HCT116 (cell line): ENCODE results near the gene MAP2K5. TPM values are rescaled to one million over a fixed set of nuclear protein-coding genes. Genes with fewer than 3 reads are reported as not detected.

Source experiments
- ATAC-seq: fragments of 200-7000 bp; cut with Tn5 transposase; 2 replicates; pipeline ENCODE4 v1.9.1; 2020; ENCODE audit warnings: mild to moderate bottlenecking, moderate library complexity
- BruUV-seq: library from RNA; stranded (reverse); fragments of 400-500 nt; replicated peaks from 2 replicates; lab custom pipeline; 2021; lab: Mats Ljungman, UMichigan
- CTCF ChIA-PET: fragments of 300-600 bp; sonication (Branson Sonifier 250); formaldehyde crosslinking; loops from one replicate; lab custom pipeline; 2021; ENCODE audit warnings: antibody characterized with exemption; lab: Charles Lee
- POLR2A ChIA-PET: fragments of 300-600, 350-600 bp; sonication (Branson Sonifier 250); formaldehyde crosslinking; loops from one replicate; lab custom pipeline; 2021; ENCODE audit warnings: antibody characterized with exemption; lab: Charles Lee
- RAD21 ChIA-PET, 2 experiments: fragments of 300-600 bp; sonication (Branson Sonifier 250); formaldehyde crosslinking; loops; one replicate each; lab custom pipeline; 2023; ENCODE audit warnings: low total read pairs in 2 of 2; ENCODE audit not compliant: uncharacterized antibody in 2 of 2, unreplicated experiment in 2 of 2, low non-redundant PET in 1 of 2; lab: Charles Lee
- DNase-seq: peaks from one replicate; pipeline ENCODE4 v3.0.0-alpha.2; 2010; ENCODE audit warnings: low read depth, low spot score
- H2AFZ ChIP-seq: fragments of 200-600 bp; shearing (Covaris generic), sonication (generic); 2 replicates; pipeline ENCODE4 v1.6.1; 2017; ENCODE audit warnings: low read depth, mixed run types, mixed read lengths, antibody characterized with exemption, low read length; ENCODE audit not compliant: poor library complexity, severe bottlenecking
- H3K27ac ChIP-seq: 2 replicates; pipeline ENCODE4 v1.5.1; 2012; ENCODE audit warnings: low read depth, low read length
- H3K27me3 ChIP-seq: fragments of 200-600 bp; sonication (generic); 2 replicates; pipeline ENCODE4 v1.6.1; 2016; ENCODE audit warnings: mixed run types, low read length, mixed read lengths; ENCODE audit not compliant: insufficient read depth
- H3K36me3 ChIP-seq, 2 experiments: fragments of 200-500 bp in 1 of 2; fragments of 200-600 bp in 1 of 2; sonication (Bioruptor generic) in 1 of 2; sonication (generic) in 1 of 2; 2 replicates each; pipeline versions ENCODE4 v1.5.1 to v1.6.1; 2014 to 2016; ENCODE audit warnings: low read length in 2 of 2, inconsistent platforms in 1 of 2, mixed read lengths in 1 of 2, mixed run types in 1 of 2; ENCODE audit not compliant: insufficient read depth in 2 of 2, control insufficient read depth in 1 of 2
- H3K4me1 ChIP-seq, 2 experiments: fragments of 200-600 bp in 1 of 2; sonication (generic) in 1 of 2; 2 replicates each; pipeline versions ENCODE4 v1.5.1 to v1.6.1; 2012 to 2017; ENCODE audit warnings: low read length in 2 of 2, inconsistent platforms in 1 of 2, mild to moderate bottlenecking in 1 of 2, mixed read lengths in 1 of 2, mixed run types in 1 of 2, moderate library complexity in 1 of 2; ENCODE audit not compliant: insufficient read depth in 2 of 2, control insufficient read depth in 1 of 2
- H3K4me2 ChIP-seq: fragments of 200-600 bp; sonication (generic); 2 replicates; pipeline ENCODE4 v1.6.1; 2017; ENCODE audit warnings: mixed run types, low read length, mixed read lengths
- H3K4me3 ChIP-seq, 2 experiments: fragments of 200-600 bp in 1 of 2; sonication (generic) in 1 of 2; replicated peaks in 1 of 2; 2 replicates each; pipeline ENCODE4 v1.5.1; 2011 to 2016; ENCODE audit warnings: low read length in 2 of 2, control low read depth in 1 of 2, low read depth in 1 of 2, mild to moderate bottlenecking in 1 of 2, mixed read lengths in 1 of 2, mixed run types in 1 of 2
- H3K79me2 ChIP-seq: fragments of 200-600 bp; sonication (generic); 2 replicates; pipeline ENCODE4 v1.6.1; 2017; ENCODE audit warnings: mild to moderate bottlenecking, mixed run types, low read length, moderate library complexity, mixed read lengths; ENCODE audit not compliant: insufficient read depth
- H3K9ac ChIP-seq: fragments of 200-600 bp; sonication (generic); 2 replicates; pipeline ENCODE4 v1.6.1; 2016; ENCODE audit warnings: low read length, mixed read lengths
- H3K9me2 ChIP-seq: fragments of 200-600 bp; sonication (generic), shearing (Covaris generic); 2 replicates; pipeline ENCODE4 v1.6.1; 2017; ENCODE audit warnings: mixed run types, mild to moderate bottlenecking, moderate library complexity; ENCODE audit not compliant: insufficient read depth
- H3K9me3 ChIP-seq, 2 experiments: fragments of 200-500 bp in 1 of 2; fragments of 200-600 bp in 1 of 2; sonication (Bioruptor generic) in 1 of 2; sonication (generic) in 1 of 2; 2 replicates each; pipeline ENCODE4 v1.6.1; 2014 to 2017; ENCODE audit warnings: low read length in 2 of 2, mixed read lengths in 2 of 2, inconsistent platforms in 1 of 2, low read depth in 1 of 2, mild to moderate bottlenecking in 1 of 2, mixed run types in 1 of 2, moderate library complexity in 1 of 2; ENCODE audit not compliant: control insufficient read depth in 1 of 2, insufficient read depth in 1 of 2
- H4K20me1 ChIP-seq: fragments of 200-600 bp; sonication (generic), shearing (Covaris generic); 2 replicates; pipeline ENCODE4 v1.6.1; 2017; ENCODE audit warnings: mixed run types, mild to moderate bottlenecking, moderate library complexity; ENCODE audit not compliant: insufficient read depth
- ATF3 ChIP-seq: IDR thresholded peaks from 2 replicates; pipeline ENCODE4 v1.6.1; 2012
- CBX3 ChIP-seq: IDR thresholded peaks from 2 replicates; pipeline ENCODE4 v1.6.1; 2012; ENCODE audit warnings: low read depth
- EGR1 ChIP-seq: IDR thresholded peaks from 2 replicates; pipeline ENCODE4 v1.6.1; 2012; ENCODE audit warnings: low read depth
- ELF1 ChIP-seq: IDR thresholded peaks from 2 replicates; pipeline ENCODE4 v1.6.1; 2012; ENCODE audit warnings: low read depth, borderline replicate concordance
- EZH2 ChIP-seq: fragments of 200-600 bp; sonication (generic); IDR thresholded peaks from 2 replicates; pipeline ENCODE4 v1.6.1; 2017; ENCODE audit warnings: antibody characterized with exemption, mixed run types
- EZH2phosphoT487 ChIP-seq: fragments of 200-600 bp; IDR thresholded peaks from 2 replicates; pipeline ENCODE4 v1.6.1; 2018; ENCODE audit warnings: antibody characterized with exemption, borderline replicate concordance
- JUND ChIP-seq: IDR thresholded peaks from 2 replicates; pipeline ENCODE4 v1.6.1; 2012
- MAX ChIP-seq: IDR thresholded peaks from 2 replicates; pipeline ENCODE4 v1.6.1; 2012
- POLR2A ChIP-seq: IDR thresholded peaks from 2 replicates; pipeline ENCODE4 v1.7.0; 2011; ENCODE audit warnings: borderline replicate concordance; ENCODE audit not compliant: insufficient read depth, insufficient read length; ENCODE audit errors: extremely low read depth
- POLR2AphosphoS5 ChIP-seq: IDR thresholded peaks from 2 replicates; pipeline ENCODE4 v1.6.1; 2011; ENCODE audit warnings: mild to moderate bottlenecking, low read depth, low read length, moderate library complexity
- RAD21 ChIP-seq: IDR thresholded peaks from 2 replicates; pipeline ENCODE4 v1.6.1; 2012; ENCODE audit warnings: low read depth, mild to moderate bottlenecking
- REST ChIP-seq: IDR thresholded peaks from 2 replicates; pipeline ENCODE4 v1.6.1; 2012; ENCODE audit warnings: low read depth
- ZBTB33 ChIP-seq: IDR thresholded peaks from 2 replicates; pipeline ENCODE4 v1.6.1; 2011; ENCODE audit warnings: mild to moderate bottlenecking, low read length, moderate library complexity; ENCODE audit not compliant: insufficient replicate concordance; ENCODE audit errors: extremely low read depth
- ZFX ChIP-seq: fragments of 450-650 bp; IDR thresholded peaks from 2 replicates; pipeline ENCODE4 v1.6.1; 2017
- ZNF274 ChIP-seq: fragments of 200-500 bp; sonication (Bioruptor generic); IDR thresholded peaks from 2 replicates; pipeline ENCODE4 v1.6.1; 2014; ENCODE audit warnings: mild to moderate bottlenecking, low read depth, low read length, inconsistent platforms
- intact Hi-C: fragments of 100-400 bp; cut with micrococcal nuclease; formaldehyde crosslinking; loops from 2 replicates; pipeline ENCODE4 v1.10.0; 2022
- total RNA-seq: library from RNA; stranded (reverse); gene quantifications from one replicate; pipeline ENCODE4 v1.2.1, GENCODE V29; 2021; ENCODE audit not compliant: unreplicated experiment

Gene MAP2K5
- total RNA-seq, 1 experiment from 2014 or later = 15.6 TPM

- Histone ChIP-seq H3K9ac (no peak overlapping the region), H3K9me3 (no peaks in the 10 kb centered on the region), H3K9me2 (no peaks in the 10 kb centered on the region), H3K36me3 (no peaks in the 10 kb centered on the region), H2AFZ (no peak overlapping the region), H4K20me1 (no peaks in the 10 kb centered on the region), H3K4me2 (no peak overlapping the region), H3K27me3 (no peaks in the 10 kb centered on the region), H3K27ac (no peak overlapping the region), H3K79me2 (no peaks in the 10 kb centered on the region), H3K4me1 (no peaks in the 10 kb centered on the region), H3K4me3 (no peak overlapping the region)
- TF ChIP-seq REST = no peak
- DNase-seq (no peak), ATAC-seq (no peak)
- ChIA-PET RAD21 (no interaction called here), CTCF (no interaction called here), POLR2A (no interaction called here)
- no TSS peak for BruUV-seq
- intact Hi-C loops = no loop called here
Observed at GRCh38 chr15:67762610-67763368, 220.3 kb downstream of the MAP2K5 start.

- RAD21 ChIA-PET = no interaction called here
- POLR2A ChIA-PET = no interaction called here
- BruUV-seq = no TSS peak
- no peaks in the 10 kb centered on the region for H3K27me3 ChIP-seq
- no peak overlapping the region for H3K4me3 ChIP-seq
- H3K4me2 ChIP-seq = no peak overlapping the region
- intact Hi-C loops = no loop called here
- no peaks in the 10 kb centered on the region for H3K9me3 ChIP-seq
- H3K36me3 ChIP-seq = no peaks in the 10 kb centered on the region
- H3K9ac ChIP-seq = no peak overlapping the region
- no peaks in the 10 kb centered on the region for H3K9me2 ChIP-seq
- H3K27ac ChIP-seq = no peak overlapping the region
- no peak overlapping the region for H2AFZ ChIP-seq
- CTCF ChIA-PET = no interaction called here
- DNase-seq = no peak
- H4K20me1 ChIP-seq = no peaks in the 10 kb centered on the region
- no peak for ATAC-seq
- H3K79me2 ChIP-seq = no peaks in the 10 kb centered on the region
- no peaks in the 10 kb centered on the region for H3K4me1 ChIP-seq
- no peak for TF ChIP-seq POLR2A
- no peak for TF ChIP-seq ZFX
- TF ChIP-seq POLR2AphosphoS5 = no peak
- no peak for TF ChIP-seq ELF1
- no peak for TF ChIP-seq EGR1
- TF ChIP-seq ZNF274 = no peak
- no peak for TF ChIP-seq JUND
- TF ChIP-seq MAX = no peak
- TF ChIP-seq ZBTB33 = no peak
- no peak for TF ChIP-seq ATF3
- no peak for TF ChIP-seq EZH2
- no peak for TF ChIP-seq CBX3
- no peak for TF ChIP-seq RAD21
- no peak for TF ChIP-seq EZH2phosphoT487
Observed at GRCh38 chr15:67765701-67766100, 223.2 kb downstream of the MAP2K5 start.
